Measurements from ENCODE around the gene DEFB129.

- TF ChIP-seq FOXA1 (IDR thresholded peaks at IDR 0.05) (no peak), NFRKB (IDR thresholded peaks at IDR 0.05) (no peak), FOXK2 (IDR thresholded peaks at IDR 0.05) (no peak), ELF4 (IDR thresholded peaks at IDR 0.05) (no peak), SUZ12 (IDR thresholded peaks at IDR 0.05) (no peak), BHLHE40 (IDR thresholded peaks at IDR 0.05; ENCODE audit: borderline replicate concordance) (no peak), FOXM1 (IDR thresholded peaks at IDR 0.05; ENCODE audit: borderline replicate concordance) (no peak), HDGF (IDR thresholded peaks at IDR 0.05; ENCODE audit: borderline replicate concordance) (no peak)
- TF ChIP-seq, protein P1, sequence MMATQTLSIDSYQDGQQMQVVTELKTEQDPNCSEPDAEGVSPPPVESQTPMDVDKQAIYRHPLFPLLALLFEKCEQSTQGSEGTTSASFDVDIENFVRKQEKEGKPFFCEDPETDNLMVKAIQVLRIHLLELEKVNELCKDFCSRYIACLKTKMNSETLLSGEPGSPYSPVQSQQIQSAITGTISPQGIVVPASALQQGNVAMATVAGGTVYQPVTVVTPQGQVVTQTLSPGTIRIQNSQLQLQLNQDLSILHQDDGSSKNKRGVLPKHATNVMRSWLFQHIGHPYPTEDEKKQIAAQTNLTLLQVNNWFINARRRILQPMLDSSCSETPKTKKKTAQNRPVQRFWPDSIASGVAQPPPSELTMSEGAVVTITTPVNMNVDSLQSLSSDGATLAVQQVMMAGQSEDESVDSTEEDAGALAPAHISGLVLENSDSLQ (IDR thresholded peaks at IDR 0.05): no peak
These were observed 32.9 kb downstream of the DEFB129 start for GRCh38 chr20:259981-260380.
